Omental fat pad (tissue), 4 donors: Measurements from ENCODE around the gene ADA. TPM values are rescaled to one million over a fixed set of nuclear protein-coding genes. Genes with fewer than 3 reads are reported as not detected.

ENCODE experiments used
- ATAC-seq: fragments of 150-250 bp; one replicate; pipeline ENCODE4 v1.9.1; 2016; ENCODE audit warnings: mild to moderate bottlenecking, moderate library complexity; ENCODE audit not compliant: low FRiP score
- DNase-seq: peaks from one replicate; pipeline ENCODE4 v3.0.0-alpha.2; 2019; ENCODE audit warnings: low spot score
- total RNA-seq, 4 donors: library from RNA; depleted of rRNA; stranded (reverse); fragments of >200 nt; gene quantifications; one replicate each; pipeline ENCODE4 v1.1.0, GENCODE V29; 2016
- TF ChIP-seq, protein P1 (sequence below), 3 donors: fragments of 450-650 bp; IDR thresholded peaks; one replicate each; pipeline ENCODE4 v1.5.1; 2016 to 2017; ENCODE audit warnings: antibody characterized with exemption in 3 of 3, mild to moderate bottlenecking in 3 of 3, moderate library complexity in 2 of 3

The ADA gene
- total RNA-seq, 4 donors from 2014 or later, result 11.5 to 62.6 (median 15.4) TPM

DNA sequence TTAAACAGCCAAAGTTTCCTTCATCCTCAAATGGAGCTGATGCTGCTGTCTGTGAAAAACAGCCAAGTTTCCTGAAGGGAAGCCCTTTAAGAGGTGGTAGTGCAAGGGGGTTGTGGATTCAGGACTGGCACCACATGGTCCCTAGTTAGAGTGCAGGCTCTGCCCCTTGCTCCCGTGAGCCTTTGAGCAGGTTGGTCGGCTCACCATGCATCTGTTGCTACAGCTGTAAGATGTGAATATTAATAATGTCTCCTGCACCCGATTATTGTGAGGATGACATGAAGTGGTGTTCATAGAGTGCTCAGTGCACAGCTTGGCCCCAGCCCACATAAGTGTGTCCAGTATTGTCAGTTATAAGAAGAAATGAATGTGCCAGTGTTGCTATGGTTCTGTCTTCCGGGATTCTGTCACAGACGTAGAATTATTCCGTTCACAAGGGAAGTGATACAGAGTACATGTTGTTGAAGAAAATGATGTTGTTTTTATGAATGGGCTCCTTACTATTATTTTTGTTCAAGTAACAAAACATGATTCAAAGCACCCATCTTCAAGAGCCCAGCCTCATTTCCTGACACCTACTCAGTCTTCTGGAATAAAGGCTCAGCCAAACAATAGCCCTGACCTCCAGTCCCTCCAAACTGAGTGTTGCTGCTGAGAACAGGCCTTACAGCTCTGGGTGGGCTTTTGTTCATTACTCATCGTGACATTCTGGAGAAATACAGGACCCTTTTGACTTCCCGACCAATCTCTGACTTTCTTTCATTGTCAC is 72.0 kb downstream of the ADA start:
- TF ChIP-seq, protein P1, sequence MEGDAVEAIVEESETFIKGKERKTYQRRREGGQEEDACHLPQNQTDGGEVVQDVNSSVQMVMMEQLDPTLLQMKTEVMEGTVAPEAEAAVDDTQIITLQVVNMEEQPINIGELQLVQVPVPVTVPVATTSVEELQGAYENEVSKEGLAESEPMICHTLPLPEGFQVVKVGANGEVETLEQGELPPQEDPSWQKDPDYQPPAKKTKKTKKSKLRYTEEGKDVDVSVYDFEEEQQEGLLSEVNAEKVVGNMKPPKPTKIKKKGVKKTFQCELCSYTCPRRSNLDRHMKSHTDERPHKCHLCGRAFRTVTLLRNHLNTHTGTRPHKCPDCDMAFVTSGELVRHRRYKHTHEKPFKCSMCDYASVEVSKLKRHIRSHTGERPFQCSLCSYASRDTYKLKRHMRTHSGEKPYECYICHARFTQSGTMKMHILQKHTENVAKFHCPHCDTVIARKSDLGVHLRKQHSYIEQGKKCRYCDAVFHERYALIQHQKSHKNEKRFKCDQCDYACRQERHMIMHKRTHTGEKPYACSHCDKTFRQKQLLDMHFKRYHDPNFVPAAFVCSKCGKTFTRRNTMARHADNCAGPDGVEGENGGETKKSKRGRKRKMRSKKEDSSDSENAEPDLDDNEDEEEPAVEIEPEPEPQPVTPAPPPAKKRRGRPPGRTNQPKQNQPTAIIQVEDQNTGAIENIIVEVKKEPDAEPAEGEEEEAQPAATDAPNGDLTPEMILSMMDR (IDR thresholded peaks at IDR 0.05), result no peak
- ATAC-seq, result no peak
- DNase-seq, result no peak

GRCh38 chr20:44576297-44576696 is 75.2 kb downstream of the ADA start:
- TF ChIP-seq, protein P1 (IDR thresholded peaks at IDR 0.05), result no peak
- DNase-seq (no peak), ATAC-seq (no peak)

DNA sequence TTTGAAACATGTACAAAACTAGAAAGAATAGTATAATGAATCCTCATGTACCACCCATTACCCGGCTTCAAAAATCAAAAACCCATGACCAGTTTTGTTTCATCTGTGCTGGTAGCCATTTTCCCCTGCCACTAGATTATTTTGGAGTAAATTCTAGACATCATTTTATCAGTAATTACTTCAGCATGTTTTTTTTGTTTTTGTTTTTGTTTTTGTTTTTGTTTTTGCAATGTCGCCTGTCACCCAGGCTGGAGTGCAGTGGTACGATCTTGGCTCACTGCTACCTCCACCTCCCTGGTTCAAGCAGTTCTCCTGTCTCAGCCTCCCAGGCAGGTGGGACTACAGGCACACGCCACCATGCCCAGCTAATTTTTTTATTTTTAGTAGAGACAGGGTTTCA is 77.1 kb downstream of the ADA start:
- DNase-seq, result no peak
- TF ChIP-seq, protein P1 (IDR thresholded peaks at IDR 0.05), result no peak
- no peak for ATAC-seq

- DNase-seq (no peak), ATAC-seq (no peak)
- TF ChIP-seq, protein P1 (IDR thresholded peaks at IDR 0.05), result no peak
Observed at GRCh38 chr20:44573501-44573869, 78.0 kb downstream of the ADA start.

- DNase-seq (no peak), ATAC-seq (peak; percentile 78)
- TF ChIP-seq, protein P1 (IDR thresholded peaks at IDR 0.05), result no peak
Observed at GRCh38 chr20:44572551-44573500, 78.7 kb downstream of the ADA start.

DNA sequence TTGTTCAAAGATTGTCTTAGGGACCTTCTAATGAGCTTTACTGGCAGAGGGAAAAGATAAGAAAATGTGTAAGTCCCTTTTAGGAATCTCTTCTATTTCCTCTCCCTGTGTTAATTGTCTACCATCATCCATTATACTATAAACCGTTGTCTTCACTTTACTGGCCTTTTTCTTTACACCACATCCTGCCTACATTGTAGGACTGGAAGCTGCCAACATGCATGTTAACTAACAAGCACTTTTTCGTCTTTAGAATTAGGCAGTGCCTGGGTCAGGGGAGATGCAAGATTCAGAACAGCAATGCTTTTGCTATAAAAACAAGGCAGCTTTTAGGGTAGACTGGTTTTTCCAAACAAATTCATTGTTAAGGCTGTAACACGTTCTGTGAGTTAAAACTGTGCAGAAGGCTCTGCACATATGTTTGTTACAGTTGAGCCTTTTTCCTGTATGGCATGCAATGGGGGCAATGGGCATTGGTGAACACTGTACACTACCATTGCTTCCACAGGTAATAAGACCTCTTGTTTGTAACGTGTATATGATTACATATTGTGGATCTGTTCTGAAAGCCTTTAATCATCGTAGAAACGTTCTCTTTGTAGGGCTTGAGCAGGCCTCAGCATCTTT is 80.0 kb downstream of the ADA start:
- DNase-seq (no peak), ATAC-seq (no peak)
- TF ChIP-seq, protein P1 (IDR thresholded peaks at IDR 0.05), result no peak
